Measurements from ENCODE around the gene WNT5A. TPM values are rescaled to one million over a fixed set of nuclear protein-coding genes. Genes with fewer than 3 reads are reported as not detected.

Gene WNT5A
- total RNA-seq, 1 experiment from 2014 or later = 9.5 TPM

DNA sequence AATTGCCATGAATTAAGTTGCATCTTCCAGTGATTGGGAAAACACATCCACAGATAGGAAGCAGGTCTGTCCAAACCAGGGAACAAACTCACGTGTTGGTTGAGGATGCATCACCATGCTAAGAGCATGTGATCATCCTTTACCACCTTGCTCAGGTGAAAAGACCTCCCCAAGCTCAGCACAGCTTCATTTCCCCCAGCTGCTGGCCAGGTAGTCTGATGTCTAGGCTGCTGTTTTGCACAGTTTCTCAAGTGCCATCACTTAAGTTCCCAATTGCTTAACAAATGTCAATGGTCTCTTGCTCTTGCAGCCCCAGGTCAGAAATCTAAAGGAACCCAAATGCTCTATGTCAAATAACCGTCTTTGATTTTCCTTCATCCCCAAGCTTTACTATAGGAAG is 34.2 kb downstream of the WNT5A start:
- Mint-ChIP-seq H3K4me3 (ENCODE audit: unreplicated experiment) (no peak overlapping the region), H3K27me3 (ENCODE audit: insufficient read depth, unreplicated experiment) (no peaks in the 10 kb centered on the region), H3K36me3 (ENCODE audit: insufficient read depth, unreplicated experiment) (no peaks in the 10 kb centered on the region), H3K9me3 (ENCODE audit: unreplicated experiment) (no peaks in the 10 kb centered on the region), H3K27ac (ENCODE audit: low read depth, unreplicated experiment) (no peak overlapping the region), H3K4me1 (ENCODE audit: insufficient read depth, unreplicated experiment) (peaks cover 9% of the 10 kb centered on the region)
- no TSS peak for BruUV-seq (replicated peaks)
- intact Hi-C loops (cut with micrococcal nuclease) = no loop called here
- CTCF ChIA-PET = interaction anchor here (0.7 to 2.2 kb wide), 5 partner anchors 10 to 1611 kb away, joined by 3 to 5 read pairs (median 4); no protein-coding TSS in a partner anchor
- no peak for DNase-seq (ENCODE audit: unreplicated experiment)
- TF ChIP-seq, protein P1, sequence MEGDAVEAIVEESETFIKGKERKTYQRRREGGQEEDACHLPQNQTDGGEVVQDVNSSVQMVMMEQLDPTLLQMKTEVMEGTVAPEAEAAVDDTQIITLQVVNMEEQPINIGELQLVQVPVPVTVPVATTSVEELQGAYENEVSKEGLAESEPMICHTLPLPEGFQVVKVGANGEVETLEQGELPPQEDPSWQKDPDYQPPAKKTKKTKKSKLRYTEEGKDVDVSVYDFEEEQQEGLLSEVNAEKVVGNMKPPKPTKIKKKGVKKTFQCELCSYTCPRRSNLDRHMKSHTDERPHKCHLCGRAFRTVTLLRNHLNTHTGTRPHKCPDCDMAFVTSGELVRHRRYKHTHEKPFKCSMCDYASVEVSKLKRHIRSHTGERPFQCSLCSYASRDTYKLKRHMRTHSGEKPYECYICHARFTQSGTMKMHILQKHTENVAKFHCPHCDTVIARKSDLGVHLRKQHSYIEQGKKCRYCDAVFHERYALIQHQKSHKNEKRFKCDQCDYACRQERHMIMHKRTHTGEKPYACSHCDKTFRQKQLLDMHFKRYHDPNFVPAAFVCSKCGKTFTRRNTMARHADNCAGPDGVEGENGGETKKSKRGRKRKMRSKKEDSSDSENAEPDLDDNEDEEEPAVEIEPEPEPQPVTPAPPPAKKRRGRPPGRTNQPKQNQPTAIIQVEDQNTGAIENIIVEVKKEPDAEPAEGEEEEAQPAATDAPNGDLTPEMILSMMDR (IDR thresholded peaks at IDR 0.05; ENCODE audit: unreplicated experiment) = no peak
- POLR2A ChIA-PET = no interaction called here

DNA sequence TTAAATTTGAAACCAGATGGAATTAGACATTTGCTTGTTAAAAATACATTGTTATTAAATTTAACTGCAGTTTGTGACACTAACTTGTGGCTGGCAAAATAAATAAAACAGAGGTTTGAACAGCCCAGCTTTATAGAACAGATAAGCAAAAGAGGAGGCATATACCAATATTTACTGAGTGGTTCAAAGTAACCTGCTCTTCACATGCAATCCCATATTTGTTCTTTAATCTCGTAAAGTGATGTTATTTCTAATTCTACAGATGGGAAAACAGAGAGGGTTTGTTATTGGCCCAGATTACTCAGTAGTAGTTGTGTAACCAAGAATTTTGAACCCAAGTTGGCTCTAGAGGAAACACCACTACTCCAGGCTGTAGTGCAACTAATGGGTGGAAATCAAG is 37.6 kb downstream of the WNT5A start:
- intact Hi-C loops (cut with micrococcal nuclease) = no loop called here
- no peaks in the 10 kb centered on the region for H3K9me3 Mint-ChIP-seq (ENCODE audit: unreplicated experiment)
- no peak overlapping the region for H3K27ac Mint-ChIP-seq (ENCODE audit: low read depth, unreplicated experiment)
- no peaks in the 10 kb centered on the region for H3K36me3 Mint-ChIP-seq (ENCODE audit: insufficient read depth, unreplicated experiment)
- BruUV-seq (replicated peaks) = no TSS peak
- no peak overlapping the region for H3K4me3 Mint-ChIP-seq (ENCODE audit: unreplicated experiment)
- ChIA-PET CTCF (no interaction called here), POLR2A (no interaction called here)
- TF ChIP-seq, protein P1 (IDR thresholded peaks at IDR 0.05; ENCODE audit: unreplicated experiment) = no peak
- peaks cover 16% of the 10 kb centered on the region for H3K4me1 Mint-ChIP-seq (ENCODE audit: insufficient read depth, unreplicated experiment)
- no peaks in the 10 kb centered on the region for H3K27me3 Mint-ChIP-seq (ENCODE audit: insufficient read depth, unreplicated experiment)
- no peak for DNase-seq (ENCODE audit: unreplicated experiment)

DNA sequence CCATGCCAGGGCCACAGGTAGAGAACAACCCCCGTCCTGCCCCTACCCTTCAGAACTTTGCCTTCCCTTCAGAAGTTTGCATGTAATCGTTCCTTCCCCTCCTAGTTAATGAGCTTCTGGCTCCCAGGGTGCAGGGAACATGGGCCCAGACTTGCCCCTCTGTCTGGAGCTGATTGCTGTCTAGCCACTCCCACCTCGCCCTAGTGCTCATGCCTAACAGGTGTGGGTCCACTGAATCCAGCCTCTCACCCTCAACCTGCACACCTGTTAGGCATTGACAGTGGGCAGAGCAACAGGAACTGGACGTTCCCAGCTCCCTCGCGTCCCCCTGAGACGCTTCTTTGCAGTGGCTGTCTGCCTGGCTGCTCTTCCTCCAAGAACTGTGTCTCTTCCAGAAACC is 40.3 kb downstream of the WNT5A start:
- TF ChIP-seq, protein P1 (IDR thresholded peaks at IDR 0.05; ENCODE audit: unreplicated experiment) = no peak
- Mint-ChIP-seq H3K27ac (ENCODE audit: low read depth, unreplicated experiment) (no peak overlapping the region), H3K27me3 (ENCODE audit: insufficient read depth, unreplicated experiment) (no peaks in the 10 kb centered on the region), H3K9me3 (ENCODE audit: unreplicated experiment) (no peaks in the 10 kb centered on the region), H3K4me3 (ENCODE audit: unreplicated experiment) (no peak overlapping the region), H3K4me1 (ENCODE audit: insufficient read depth, unreplicated experiment) (peaks cover 8% of the 10 kb centered on the region), H3K36me3 (ENCODE audit: insufficient read depth, unreplicated experiment) (no peaks in the 10 kb centered on the region)
- CTCF ChIA-PET = interaction anchor here (0.9 kb wide), 1 partner anchor 21 kb away, joined by 3 read pairs; no protein-coding TSS in a partner anchor
- POLR2A ChIA-PET = interaction anchor here (0.6 kb wide), 1 partner anchor 251 kb away, joined by 4 read pairs; no protein-coding TSS in a partner anchor
- intact Hi-C loops (cut with micrococcal nuclease) = no loop called here
- DNase-seq (ENCODE audit: unreplicated experiment) = no peak
- no TSS peak for BruUV-seq (replicated peaks)

DNA sequence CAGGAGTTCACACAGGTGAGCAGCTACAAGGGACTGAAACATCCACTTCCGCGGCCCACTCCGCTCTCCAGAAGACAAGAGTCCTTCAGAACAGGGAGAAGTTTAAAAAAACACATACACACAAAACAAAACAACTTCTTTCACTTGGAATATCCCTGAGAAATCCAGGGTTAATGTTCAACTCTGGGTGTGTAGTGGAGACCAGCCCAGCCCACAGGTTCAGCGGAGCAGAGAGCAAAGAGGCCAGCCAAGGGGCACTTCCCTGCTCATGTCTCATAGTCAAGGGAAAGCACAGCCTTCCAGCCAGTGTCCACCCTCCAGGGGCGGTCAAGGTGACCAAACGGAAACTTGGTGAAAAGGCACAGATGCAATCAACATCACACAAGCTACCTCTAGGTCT is 41.6 kb downstream of the WNT5A start:
- no peaks in the 10 kb centered on the region for H3K36me3 Mint-ChIP-seq (ENCODE audit: insufficient read depth, unreplicated experiment)
- TF ChIP-seq, protein P1 (IDR thresholded peaks at IDR 0.05; ENCODE audit: unreplicated experiment) = no peak
- no peaks in the 10 kb centered on the region for H3K9me3 Mint-ChIP-seq (ENCODE audit: unreplicated experiment)
- peaks cover 8% of the 10 kb centered on the region for H3K4me1 Mint-ChIP-seq (ENCODE audit: insufficient read depth, unreplicated experiment)
- H3K27me3 Mint-ChIP-seq (ENCODE audit: insufficient read depth, unreplicated experiment) = no peaks in the 10 kb centered on the region
- intact Hi-C loops (cut with micrococcal nuclease) = no loop called here
- no TSS peak for BruUV-seq (replicated peaks)
- POLR2A ChIA-PET = interaction anchor here (0.6 kb wide), 1 partner anchor 1336 kb away, joined by 4 read pairs; no protein-coding TSS in a partner anchor
- H3K4me3 Mint-ChIP-seq (ENCODE audit: unreplicated experiment) = no peak overlapping the region
- H3K27ac Mint-ChIP-seq (ENCODE audit: low read depth, unreplicated experiment) = no peak overlapping the region
- DNase-seq (ENCODE audit: unreplicated experiment) = no peak
- CTCF ChIA-PET = no interaction called here
